Activated CD8-positive, alpha-beta T cell treated with anti-CD3 and anti-CD28 coated beads for 36 hours (primary cell): ENCODE measurements around the gene CAPRIN2. TPM values are rescaled to one million over a fixed set of nuclear protein-coding genes. Genes with fewer than 3 reads are reported as not detected.

Experiments used
- ATAC-seq: fragments of 200-7000 bp; cut with Tn5 transposase; one replicate; pipeline ENCODE4 v1.10.0; 2021; ENCODE audit warnings: mild to moderate bottlenecking, moderate library complexity
- CTCF ChIA-PET: fragments of 350-600 bp; sonication (Branson Sonifier 250); formaldehyde crosslinking; loops from one replicate; lab custom pipeline; 2021; ENCODE audit warnings: antibody characterized with exemption; lab: Charles Lee
- POLR2A ChIA-PET: fragments of 350-600 bp; sonication (Branson Sonifier 250); formaldehyde crosslinking; loops from one replicate; lab custom pipeline; 2021; ENCODE audit warnings: antibody characterized with exemption; lab: Charles Lee
- DNase-seq: peaks from one replicate; pipeline ENCODE4 v3.0.0-alpha.2; 2020
- H3K27ac Mint-ChIP-seq: one replicate; pipeline ENCODE4 v1.8.0; 2021; ENCODE audit warnings: mild to moderate bottlenecking, mixed read lengths
- H3K27me3 Mint-ChIP-seq: one replicate; pipeline ENCODE4 v1.8.0; 2021; ENCODE audit warnings: mixed read lengths
- H3K36me3 Mint-ChIP-seq: one replicate; pipeline ENCODE4 v1.8.0; 2021; ENCODE audit warnings: low read depth, mixed read lengths
- H3K4me1 Mint-ChIP-seq: one replicate; pipeline ENCODE4 v1.8.0; 2021; ENCODE audit warnings: low read depth, mixed read lengths
- H3K4me3 Mint-ChIP-seq: one replicate; pipeline ENCODE4 v1.8.0; 2021; ENCODE audit warnings: mild to moderate bottlenecking, moderate library complexity, mixed read lengths
- H3K9me3 Mint-ChIP-seq: one replicate; pipeline ENCODE4 v1.8.0; 2021; ENCODE audit warnings: mixed read lengths
- CTCF ChIP-seq: fragments of 200-600 bp; IDR thresholded peaks from one replicate; pipeline ENCODE4 v1.8.0; 2022; ENCODE audit warnings: antibody characterized with exemption, mild to moderate bottlenecking
- intact Hi-C: fragments of 100-400 bp; cut with micrococcal nuclease; formaldehyde crosslinking; loops from one replicate; pipeline ENCODE4 v1.10.0; 2022
- total RNA-seq, 2 experiments: library from RNA; stranded (reverse); gene quantifications; one replicate each; pipeline ENCODE4 v1.2.3, GENCODE V29; 2021

CAPRIN2 gene
- total RNA-seq, 2 experiments from 2014 or later = 8.1 to 11.7 TPM

DNA sequence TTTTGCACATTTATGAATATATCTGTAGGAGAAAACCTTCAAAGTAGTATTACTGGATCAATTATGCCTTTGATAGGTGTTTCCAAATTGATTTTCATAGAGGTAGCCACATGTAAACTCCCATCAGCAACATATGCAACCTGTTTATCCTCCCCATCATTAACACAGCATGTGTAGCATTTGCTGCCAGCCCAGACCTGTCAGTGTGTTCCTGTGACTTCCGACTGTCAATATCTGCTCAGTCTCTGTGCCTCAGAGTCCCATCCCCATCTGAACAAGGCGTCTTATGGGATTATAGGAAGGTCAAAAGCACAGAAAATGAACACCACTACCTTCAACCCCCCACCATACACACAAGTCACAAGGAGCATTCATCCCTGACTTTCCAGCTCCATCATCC lies 9.5 kb upstream of the CAPRIN2 start:
- ATAC-seq (no peak), DNase-seq (no peak)
- CTCF ChIA-PET = interaction anchor here (1.6 kb wide), 1 partner anchor 43 kb away, joined by 4 read pairs; no protein-coding TSS in a partner anchor
- Mint-ChIP-seq H3K9me3 (no peaks in the 10 kb centered on the region), H3K4me1 (no peaks in the 10 kb centered on the region), H3K36me3 (peaks cover 4% of the 10 kb centered on the region), H3K4me3 (no peak overlapping the region), H3K27ac (no peak overlapping the region), H3K27me3 (peaks cover 3% of the 10 kb centered on the region)
- POLR2A ChIA-PET = no interaction called here
- intact Hi-C loops = no loop called here
- no peak for TF ChIP-seq CTCF

DNA sequence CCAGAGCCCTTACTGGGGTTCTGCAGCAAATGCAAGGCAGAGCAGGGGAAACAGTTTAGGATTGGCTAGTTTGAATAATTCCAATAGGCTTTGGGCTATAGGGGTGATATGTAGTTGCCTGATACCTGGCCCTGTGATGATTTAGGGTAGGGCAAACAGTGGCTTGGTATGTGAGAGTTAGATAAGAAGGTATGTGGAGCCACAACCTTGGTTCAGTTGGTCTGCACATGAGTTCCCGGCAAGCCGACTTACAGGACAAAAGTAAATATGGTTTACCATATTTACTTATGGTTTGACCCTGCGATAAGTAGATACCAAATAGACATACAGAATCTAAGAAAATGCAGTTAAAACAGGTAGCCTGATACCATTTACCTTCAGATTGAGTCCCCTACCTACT lies 8.3 kb upstream of the CAPRIN2 start:
- Mint-ChIP-seq H3K4me1 (no peaks in the 10 kb centered on the region), H3K36me3 (peaks cover 4% of the 10 kb centered on the region), H3K4me3 (no peak overlapping the region), H3K27me3 (peaks cover 3% of the 10 kb centered on the region), H3K9me3 (no peaks in the 10 kb centered on the region), H3K27ac (no peak overlapping the region)
- no peak for DNase-seq
- intact Hi-C loops = no loop called here
- POLR2A ChIA-PET = no interaction called here
- TF ChIP-seq CTCF = no peak
- ATAC-seq = no peak
- CTCF ChIA-PET = no interaction called here

GRCh38 chr12:30761730-30762129 lies 7.0 kb upstream of the CAPRIN2 start:
- DNase-seq = no peak
- no peak for ATAC-seq
- Mint-ChIP-seq H3K27ac (no peak overlapping the region), H3K4me3 (no peak overlapping the region), H3K36me3 (peaks cover 4% of the 10 kb centered on the region), H3K9me3 (no peaks in the 10 kb centered on the region), H3K4me1 (peaks cover 7% of the 10 kb centered on the region), H3K27me3 (peaks cover under 1% of the 10 kb centered on the region)
- intact Hi-C loops = no loop called here
- no peak for TF ChIP-seq CTCF
- ChIA-PET POLR2A (no interaction called here), CTCF (no interaction called here)

DNA sequence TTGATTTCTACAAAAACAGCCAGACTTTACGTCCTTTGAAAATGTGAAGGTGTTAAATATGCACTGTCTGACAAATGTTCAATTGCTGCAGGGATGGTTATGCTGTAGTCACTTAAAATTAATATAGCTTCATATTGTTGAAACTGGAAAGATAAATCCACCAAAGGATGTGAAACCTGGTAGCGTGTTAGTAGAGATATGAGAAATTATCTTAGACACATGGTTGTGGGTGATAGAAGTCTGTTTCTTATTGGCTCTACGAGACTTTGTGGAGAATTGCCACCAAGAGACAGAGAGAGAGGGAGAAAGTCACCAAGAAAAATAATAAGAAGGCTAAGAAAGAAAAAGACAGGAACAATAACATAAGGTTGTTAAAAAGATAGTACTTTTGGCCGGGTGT lies 2.6 kb upstream of the CAPRIN2 start:
- peaks cover 4% of the 10 kb centered on the region for H3K36me3 Mint-ChIP-seq
- no peak for ATAC-seq
- H3K27me3 Mint-ChIP-seq = no peaks in the 10 kb centered on the region
- POLR2A ChIA-PET = interaction anchor here (0.6 to 0.8 kb wide), 2 partner anchors 33 to 62 kb away, joined by 3 read pairs; partner anchors contain the start of gene IPO8
- H3K4me1 Mint-ChIP-seq = peaks cover 29% of the 10 kb centered on the region
- H3K27ac Mint-ChIP-seq = no peak overlapping the region
- H3K4me3 Mint-ChIP-seq = no peak overlapping the region
- H3K9me3 Mint-ChIP-seq = no peaks in the 10 kb centered on the region
- CTCF ChIA-PET = interaction anchor here (1.0 to 5.0 kb wide), 4 partner anchors 9 to 63 kb away, joined by 3 to 31 read pairs (median 4); no protein-coding TSS in a partner anchor
- TF ChIP-seq CTCF = no peak
- intact Hi-C loops = no loop called here
- DNase-seq = no peak

GRCh38 chr12:30756074-30756473 lies 1.3 kb upstream of the CAPRIN2 start:
- Mint-ChIP-seq H3K9me3 (no peaks in the 10 kb centered on the region), H3K4me3 (peak overlapping the region; percentile 96), H3K27me3 (no peaks in the 10 kb centered on the region), H3K27ac (no peak overlapping the region), H3K4me1 (peaks cover 30% of the 10 kb centered on the region), H3K36me3 (peaks cover 4% of the 10 kb centered on the region)
- DNase-seq (no peak), ATAC-seq (no peak)
- intact Hi-C loops = no loop called here
- CTCF ChIA-PET = interaction anchor here (5.0 kb wide), 1 partner anchor 51 kb away, joined by 31 read pairs; no protein-coding TSS in a partner anchor
- no peak for TF ChIP-seq CTCF
- POLR2A ChIA-PET = no interaction called here
